Central memory CD8-positive, alpha-beta T cell (primary cell): ENCODE measurements around the gene ANKLE1.

Source experiments
- ATAC-seq: fragments of 150-1000 bp; cut with Tn5 transposase; replicated peaks from 2 replicates; pipeline ENCODE4 v1.10.0; 2022; ENCODE audit warnings: mild to moderate bottlenecking, moderate FRiP score, moderate number of reproducible peaks; ENCODE audit not compliant: poor library complexity, severe bottlenecking; ENCODE audit errors: extremely low read depth
- DNase-seq, 2 donors: peaks; one replicate each; pipeline ENCODE4 v3.0.0; 2021; ENCODE audit warnings: low spot score in 2 of 2
- H3K27ac Mint-ChIP-seq: one replicate; pipeline ENCODE4 v1.8.0; 2022; ENCODE audit warnings: low read depth, mild to moderate bottlenecking, moderate library complexity, mixed read lengths
- H3K27me3 Mint-ChIP-seq: one replicate; pipeline ENCODE4 v1.8.0; 2022; ENCODE audit warnings: mixed read lengths
- H3K36me3 Mint-ChIP-seq: one replicate; pipeline ENCODE4 v1.8.0; 2022; ENCODE audit warnings: mild to moderate bottlenecking, moderate library complexity, mixed read lengths; ENCODE audit not compliant: insufficient read depth
- H3K4me1 Mint-ChIP-seq: one replicate; pipeline ENCODE4 v1.8.0; 2022; ENCODE audit warnings: mixed read lengths
- H3K4me3 Mint-ChIP-seq: one replicate; pipeline ENCODE4 v1.8.0; 2022; ENCODE audit warnings: mild to moderate bottlenecking, moderate library complexity, mixed read lengths
- H3K9me3 Mint-ChIP-seq: one replicate; pipeline ENCODE4 v1.8.0; 2022; ENCODE audit warnings: mixed read lengths

ANKLE1 gene

DNA sequence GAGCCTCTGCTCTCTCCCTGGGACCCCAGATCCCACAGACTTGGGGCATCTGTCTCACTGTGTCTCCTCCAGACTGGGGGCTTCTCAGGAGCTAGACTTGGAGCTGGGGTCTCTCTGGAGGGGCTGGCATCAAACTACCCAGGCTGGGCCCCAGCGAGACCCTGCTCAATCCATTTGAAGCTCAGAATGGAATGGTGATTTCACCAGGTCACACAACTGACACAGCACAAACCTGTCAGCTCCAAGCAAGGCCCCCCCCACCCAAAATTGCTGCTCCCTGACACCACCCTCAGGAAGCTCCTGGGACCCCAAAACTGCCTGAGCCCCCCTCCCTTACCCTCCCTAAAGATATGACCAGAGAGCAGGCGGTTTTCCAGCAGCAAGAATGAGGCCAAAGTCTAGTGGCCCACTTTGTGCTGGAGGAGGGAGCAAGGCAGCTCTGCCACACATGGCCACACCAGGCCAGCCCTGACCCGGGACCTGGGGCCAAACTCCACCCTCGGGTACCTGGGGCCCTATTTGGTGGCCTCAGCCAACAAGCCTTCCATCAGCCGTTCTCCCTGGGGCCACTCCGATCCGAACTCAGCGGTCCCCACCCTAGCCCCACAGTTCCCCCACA lies 38.4 kb upstream of the ANKLE1 start:
- peaks cover 3% of the 10 kb centered on the region for H3K36me3 Mint-ChIP-seq
- no peaks in the 10 kb centered on the region for H3K27me3 Mint-ChIP-seq
- no peak for ATAC-seq
- H3K4me1 Mint-ChIP-seq: peaks cover 13% of the 10 kb centered on the region
- no peak overlapping the region for H3K27ac Mint-ChIP-seq
- no peaks in the 10 kb centered on the region for H3K9me3 Mint-ChIP-seq
- no peak for DNase-seq
- peak overlapping the region; percentile 50 for H3K4me3 Mint-ChIP-seq

DNA sequence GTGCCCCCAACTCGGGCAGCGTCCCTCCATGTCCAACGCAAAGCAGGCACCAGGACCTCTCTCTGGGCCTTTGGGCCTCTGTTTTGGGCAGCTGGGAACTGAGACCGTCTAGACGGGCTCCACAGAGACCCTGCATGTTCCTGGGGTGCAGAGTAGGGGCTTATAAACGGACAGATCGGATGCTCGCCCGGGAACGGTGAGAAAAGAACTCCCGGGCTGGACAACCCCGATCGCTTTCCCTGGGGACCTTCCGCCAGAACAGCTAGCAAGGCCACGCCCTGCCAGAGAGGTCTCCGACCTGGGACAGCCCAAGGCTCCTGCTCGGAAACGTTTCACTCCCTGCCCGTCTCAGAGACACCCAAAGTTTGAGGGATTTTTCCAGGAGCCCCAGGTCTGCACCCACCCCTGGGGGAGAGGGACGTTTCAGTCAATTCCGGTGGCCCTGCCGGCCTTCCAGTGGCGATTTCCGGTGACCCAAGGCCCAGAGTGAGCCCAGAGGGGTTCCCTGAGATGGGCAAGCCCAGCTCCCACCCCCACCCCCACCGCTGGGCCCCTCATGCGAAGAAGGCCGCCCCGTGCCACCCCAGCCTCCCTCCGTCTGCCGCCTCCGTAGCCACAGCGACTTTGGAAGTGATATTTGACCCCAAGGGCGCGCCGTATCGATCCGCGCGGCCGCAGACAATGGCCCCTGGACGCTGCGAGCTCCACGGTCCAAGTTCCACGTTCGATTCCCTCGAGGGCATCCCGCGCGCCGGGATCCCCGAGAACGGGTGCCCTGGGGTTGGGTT lies 37.7 kb upstream of the ANKLE1 start:
- Mint-ChIP-seq H3K36me3 (peaks cover 3% of the 10 kb centered on the region), H3K27me3 (no peaks in the 10 kb centered on the region), H3K27ac (no peak overlapping the region), H3K4me1 (peaks cover 13% of the 10 kb centered on the region), H3K9me3 (no peaks in the 10 kb centered on the region), H3K4me3 (peak overlapping the region; percentile 50)
- ATAC-seq (no peak), DNase-seq (no peak)

DNA sequence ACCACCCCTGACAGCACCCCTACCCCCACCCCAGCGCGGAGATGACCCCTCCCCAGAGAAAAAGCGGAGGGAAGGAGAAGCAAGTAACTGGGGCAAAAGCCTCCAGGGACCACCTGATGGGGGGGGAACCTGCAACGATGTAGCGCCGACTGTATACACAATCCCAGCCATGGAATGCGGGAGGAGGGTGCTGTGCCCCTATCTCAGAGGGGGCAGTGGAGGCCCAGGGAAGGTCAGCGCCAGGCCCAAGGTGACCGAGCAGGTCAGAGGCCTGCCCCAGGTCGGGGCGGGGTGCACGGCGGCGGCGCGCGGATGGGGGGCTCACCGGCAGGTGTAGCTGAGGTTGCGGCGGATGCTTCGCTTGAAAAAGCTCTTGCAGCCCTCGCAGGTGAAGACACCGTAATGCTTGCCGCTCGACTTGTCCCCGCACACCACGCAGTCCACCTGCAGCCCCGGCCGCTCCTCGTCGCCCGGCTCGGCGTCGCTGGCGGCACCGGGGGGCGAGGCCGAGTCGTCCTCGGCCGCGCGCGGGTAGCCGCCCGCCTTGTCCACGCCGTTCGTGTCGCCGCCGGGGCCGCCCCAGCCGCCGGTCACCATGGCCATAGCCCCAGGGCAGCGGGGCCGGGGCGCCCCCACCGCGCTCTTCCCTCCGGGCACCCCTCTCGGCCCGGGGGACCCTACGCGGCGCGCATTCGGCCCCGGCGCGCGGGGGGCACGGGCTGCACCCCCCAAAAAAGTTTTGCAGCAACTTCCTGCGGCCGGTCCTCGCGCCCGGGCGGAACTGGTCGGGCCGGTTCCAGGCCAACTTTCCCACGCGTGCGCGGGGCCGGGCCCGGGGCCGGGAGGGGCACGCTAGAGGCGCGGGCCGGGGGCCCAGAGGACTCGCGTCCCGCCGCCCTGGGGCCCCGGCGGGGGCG lies 36.8 kb upstream of the ANKLE1 start:
- H3K36me3 Mint-ChIP-seq: peaks cover 3% of the 10 kb centered on the region
- peaks cover 13% of the 10 kb centered on the region for H3K4me1 Mint-ChIP-seq
- H3K9me3 Mint-ChIP-seq: no peaks in the 10 kb centered on the region
- H3K4me3 Mint-ChIP-seq: peak overlapping the region; percentile 50
- DNase-seq: no peak
- no peaks in the 10 kb centered on the region for H3K27me3 Mint-ChIP-seq
- H3K27ac Mint-ChIP-seq: no peak overlapping the region
- no peak for ATAC-seq

DNA sequence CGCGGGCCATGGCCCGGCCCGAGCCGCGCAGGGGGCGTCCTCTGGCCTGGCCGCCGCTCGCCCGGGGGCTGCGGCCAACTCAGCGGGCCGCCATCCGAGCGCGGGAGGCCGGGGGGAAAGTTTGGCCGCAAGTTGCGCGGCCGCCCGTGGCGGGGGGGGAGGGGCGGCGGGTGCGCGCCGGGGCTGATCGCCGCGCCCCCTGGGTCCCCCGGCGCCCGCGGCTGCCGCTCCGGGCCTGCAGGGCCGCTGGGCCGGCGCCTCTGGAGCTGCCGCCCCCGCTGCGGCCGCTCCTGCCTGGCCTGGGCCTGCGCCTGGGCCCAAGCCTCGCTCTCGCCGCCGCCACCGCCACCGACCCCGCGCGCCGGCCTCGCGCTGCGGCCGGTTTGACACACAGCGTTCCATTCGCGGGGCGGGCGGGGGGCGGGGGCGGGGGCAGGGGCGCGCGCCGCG lies 36.1 kb upstream of the ANKLE1 start, which contains the start of gene NR2F6:
Gene NR2F6 (minus strand): TSS at position 385 of the 450 bp plus-strand sequence. CDS start 699 bp downstream, outside the sequence.
- Mint-ChIP-seq H3K36me3 (peaks cover 3% of the 10 kb centered on the region), H3K4me3 (peak within 1 kb of the TSS; percentile 86), H3K4me1 (peaks cover 13% of the 10 kb centered on the region), H3K27me3 (no peaks in the 10 kb centered on the region), H3K9me3 (no peaks in the 10 kb centered on the region), H3K27ac (peak within 1 kb of the TSS; percentile 74)
- DNase-seq (no peak), ATAC-seq (peak; percentile 27)

DNA sequence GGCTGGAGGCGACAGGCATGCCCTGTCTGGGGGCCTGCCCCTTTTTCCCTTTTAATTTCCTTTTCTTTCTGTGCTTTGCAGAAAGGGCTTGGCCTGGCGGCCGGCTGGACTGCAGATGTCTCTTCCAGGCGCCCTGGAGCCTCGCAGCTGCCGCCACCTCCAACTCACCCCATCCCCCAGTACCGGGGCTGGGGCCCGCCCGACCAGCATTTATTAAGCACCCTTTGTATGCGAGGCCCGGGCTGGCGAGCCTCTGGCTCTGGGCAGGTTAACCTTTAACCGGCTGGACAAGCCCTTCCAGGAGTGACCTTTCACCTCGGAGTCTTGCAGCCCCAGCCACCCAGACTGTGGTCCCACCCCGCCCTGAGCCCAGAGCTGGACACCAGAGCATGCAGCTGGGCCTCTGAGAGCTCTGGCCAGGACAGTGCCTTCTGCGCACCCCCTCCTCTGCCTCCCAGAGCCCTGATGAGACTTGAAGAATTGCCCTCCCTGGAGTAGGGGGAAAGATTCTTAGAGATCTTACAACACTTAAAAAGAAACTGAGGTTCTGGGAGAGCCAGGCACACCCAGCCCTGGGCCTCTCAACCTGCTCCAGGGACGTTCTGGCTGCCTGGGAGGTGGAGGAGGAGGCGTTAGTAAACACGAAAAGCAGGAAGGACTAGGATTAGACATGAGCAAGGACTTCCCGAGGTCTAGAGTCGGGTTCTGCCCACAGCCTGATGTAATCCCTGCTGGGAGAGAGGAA lies 34.8 kb upstream of the ANKLE1 start:
- peak overlapping the region; percentile 74 for H3K27ac Mint-ChIP-seq
- H3K27me3 Mint-ChIP-seq: no peaks in the 10 kb centered on the region
- ATAC-seq: no peak
- peaks cover 3% of the 10 kb centered on the region for H3K36me3 Mint-ChIP-seq
- peak overlapping the region; percentile 86 for H3K4me3 Mint-ChIP-seq
- DNase-seq: no peak
- no peaks in the 10 kb centered on the region for H3K9me3 Mint-ChIP-seq
- H3K4me1 Mint-ChIP-seq: peaks cover 13% of the 10 kb centered on the region

DNA sequence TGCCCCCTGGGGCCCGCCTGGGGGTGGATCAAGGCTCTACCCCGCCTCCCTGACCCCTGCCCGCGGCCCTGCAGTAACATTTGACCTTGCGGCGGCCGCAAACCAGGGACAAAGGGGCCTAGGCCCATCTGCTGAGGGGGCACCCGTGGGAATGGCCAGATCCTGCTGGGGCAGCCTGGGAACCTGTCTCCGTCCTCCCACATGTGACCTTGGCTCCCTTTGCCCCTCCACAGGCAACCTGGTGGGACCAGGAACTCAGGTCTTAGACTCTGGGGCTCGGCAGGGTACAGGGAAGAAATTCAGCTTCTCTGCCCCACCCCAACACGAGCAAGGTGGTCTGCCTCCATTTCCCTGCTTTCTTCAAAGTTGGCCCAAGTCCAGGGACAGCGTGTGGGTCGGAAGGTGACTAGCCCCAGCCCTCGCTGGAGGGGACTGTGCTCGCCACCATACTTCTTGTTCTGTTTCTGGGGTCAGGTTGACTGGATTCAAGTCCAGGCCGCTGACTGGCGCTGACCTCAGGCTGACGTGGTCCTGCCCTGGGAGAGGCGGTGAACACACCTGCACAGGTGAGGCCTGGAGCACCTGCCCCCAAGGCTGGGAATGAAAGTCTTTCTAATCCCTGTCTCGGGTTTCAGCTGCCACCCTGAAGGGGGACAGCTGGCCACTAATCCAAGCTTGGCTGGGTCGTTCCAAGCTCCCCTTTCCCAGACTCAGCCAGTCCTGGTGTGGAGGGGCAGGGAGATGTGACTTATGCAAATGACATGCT lies 33.5 kb upstream of the ANKLE1 start:
- Mint-ChIP-seq H3K27me3 (no peaks in the 10 kb centered on the region), H3K4me3 (no peak overlapping the region), H3K4me1 (peaks cover 13% of the 10 kb centered on the region), H3K9me3 (no peaks in the 10 kb centered on the region), H3K27ac (no peak overlapping the region), H3K36me3 (peaks cover 3% of the 10 kb centered on the region)
- DNase-seq (no peak), ATAC-seq (no peak)

DNA sequence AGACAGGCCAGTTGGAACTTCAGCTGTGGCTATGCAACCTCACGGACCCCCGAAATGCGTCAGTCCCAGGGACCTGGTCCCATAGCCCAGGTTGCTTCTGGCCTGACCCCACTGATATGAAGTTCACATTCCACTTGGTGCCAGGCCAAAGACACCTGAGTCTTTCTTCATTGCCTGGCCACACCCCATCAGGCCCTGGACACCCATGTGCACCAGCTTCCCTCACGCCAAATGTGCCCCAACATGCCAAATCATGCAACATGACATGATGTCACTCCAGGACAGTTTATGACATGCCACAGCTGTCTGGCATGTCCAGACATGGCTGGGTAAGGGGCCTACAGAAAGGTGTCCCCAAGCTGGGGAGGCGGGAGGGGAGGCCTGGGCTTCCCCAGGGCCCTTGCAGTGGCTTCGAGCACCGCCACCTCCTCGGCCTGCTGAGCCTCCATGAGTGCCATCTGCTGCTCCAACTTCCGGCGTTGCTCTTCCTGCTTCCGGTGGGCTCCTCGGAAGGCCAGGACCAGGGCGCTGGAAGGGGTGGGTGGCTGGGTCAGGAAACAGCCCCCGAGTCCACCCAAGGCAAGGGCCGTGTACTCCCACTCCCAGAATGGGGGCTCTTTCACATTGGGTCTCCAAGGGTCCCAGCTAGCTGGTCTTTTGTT lies 31.7 kb upstream of the ANKLE1 start:
- H3K9me3 Mint-ChIP-seq: no peaks in the 10 kb centered on the region
- DNase-seq (no peak), ATAC-seq (no peak)
- H3K27ac Mint-ChIP-seq: no peak overlapping the region
- H3K36me3 Mint-ChIP-seq: peaks cover 3% of the 10 kb centered on the region
- H3K27me3 Mint-ChIP-seq: no peaks in the 10 kb centered on the region
- no peak overlapping the region for H3K4me3 Mint-ChIP-seq
- H3K4me1 Mint-ChIP-seq: peaks cover 13% of the 10 kb centered on the region

DNA sequence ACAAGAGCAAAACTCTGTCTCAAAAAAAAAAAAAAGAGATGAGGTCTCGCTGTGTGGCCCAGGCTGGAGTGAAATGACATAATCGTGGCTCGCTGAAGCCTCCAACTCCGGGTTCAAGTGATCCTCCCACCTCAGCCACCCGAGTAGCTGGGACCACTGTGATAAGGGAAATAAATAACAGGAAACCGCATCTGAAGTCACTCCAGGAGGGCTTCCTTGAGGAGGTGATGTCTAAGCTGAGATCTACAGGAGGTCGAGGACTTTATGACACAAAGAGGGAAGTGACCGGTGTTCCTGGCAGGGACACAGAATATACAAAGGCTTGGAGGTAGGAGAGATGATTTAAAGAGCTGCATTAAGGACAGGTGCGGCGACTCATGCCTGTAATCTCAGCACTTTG lies 27.1 kb upstream of the ANKLE1 start:
- DNase-seq (no peak), ATAC-seq (no peak)
- Mint-ChIP-seq H3K27me3 (no peaks in the 10 kb centered on the region), H3K9me3 (no peaks in the 10 kb centered on the region), H3K4me3 (no peak overlapping the region), H3K27ac (no peak overlapping the region), H3K36me3 (no peaks in the 10 kb centered on the region), H3K4me1 (no peaks in the 10 kb centered on the region)

DNA sequence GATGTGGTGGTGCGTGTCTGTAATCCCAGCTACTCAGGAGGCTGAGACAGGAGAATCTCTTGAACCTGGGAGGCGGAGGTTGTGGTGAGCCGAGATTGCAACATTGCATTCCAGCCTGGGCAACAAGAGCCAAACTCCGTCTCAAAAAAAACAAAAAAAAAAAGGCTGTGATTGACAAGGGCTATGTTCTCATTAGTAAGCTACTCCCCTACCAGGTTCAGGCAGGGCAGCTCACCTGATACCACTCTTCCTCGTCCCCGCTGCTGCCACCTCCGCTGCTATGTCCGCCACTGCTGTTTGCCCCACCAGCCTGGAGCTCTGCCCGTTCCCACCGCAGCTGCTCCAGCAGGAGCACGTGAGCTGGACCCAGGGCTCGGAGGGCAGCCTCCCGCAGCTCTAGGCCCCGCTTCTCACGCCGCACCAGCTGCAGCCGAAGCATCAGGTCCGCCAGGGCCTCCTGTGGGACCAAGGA lies 26.5 kb upstream of the ANKLE1 start:
- no peak overlapping the region for H3K27ac Mint-ChIP-seq
- no peak for DNase-seq
- H3K4me3 Mint-ChIP-seq: no peak overlapping the region
- H3K36me3 Mint-ChIP-seq: no peaks in the 10 kb centered on the region
- no peaks in the 10 kb centered on the region for H3K4me1 Mint-ChIP-seq
- H3K9me3 Mint-ChIP-seq: no peaks in the 10 kb centered on the region
- no peak for ATAC-seq
- no peaks in the 10 kb centered on the region for H3K27me3 Mint-ChIP-seq

DNA sequence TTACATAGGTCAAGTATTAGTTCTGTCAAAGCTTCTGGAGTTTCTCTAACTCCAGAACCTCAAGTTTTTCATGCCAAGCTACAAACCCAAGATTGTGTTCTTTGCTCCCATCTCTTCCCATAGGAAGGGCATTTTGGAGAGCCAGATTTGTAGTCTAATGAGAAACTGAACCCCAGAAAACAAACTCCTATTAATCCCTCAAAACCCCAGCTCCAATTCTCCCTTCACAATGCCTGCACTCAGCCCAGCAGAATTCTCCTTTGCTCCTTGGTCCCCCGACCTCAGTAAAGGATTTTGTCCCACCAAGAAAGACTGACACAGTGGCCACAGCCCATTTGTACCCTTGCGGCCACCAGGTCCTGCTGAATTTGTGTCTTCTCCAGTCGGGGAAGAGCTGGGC lies 25.6 kb upstream of the ANKLE1 start:
- H3K36me3 Mint-ChIP-seq: no peaks in the 10 kb centered on the region
- peaks cover 6% of the 10 kb centered on the region for H3K4me1 Mint-ChIP-seq
- H3K27me3 Mint-ChIP-seq: no peaks in the 10 kb centered on the region
- no peak for DNase-seq
- H3K9me3 Mint-ChIP-seq: no peaks in the 10 kb centered on the region
- H3K4me3 Mint-ChIP-seq: no peak overlapping the region
- no peak overlapping the region for H3K27ac Mint-ChIP-seq
- ATAC-seq: no peak

DNA sequence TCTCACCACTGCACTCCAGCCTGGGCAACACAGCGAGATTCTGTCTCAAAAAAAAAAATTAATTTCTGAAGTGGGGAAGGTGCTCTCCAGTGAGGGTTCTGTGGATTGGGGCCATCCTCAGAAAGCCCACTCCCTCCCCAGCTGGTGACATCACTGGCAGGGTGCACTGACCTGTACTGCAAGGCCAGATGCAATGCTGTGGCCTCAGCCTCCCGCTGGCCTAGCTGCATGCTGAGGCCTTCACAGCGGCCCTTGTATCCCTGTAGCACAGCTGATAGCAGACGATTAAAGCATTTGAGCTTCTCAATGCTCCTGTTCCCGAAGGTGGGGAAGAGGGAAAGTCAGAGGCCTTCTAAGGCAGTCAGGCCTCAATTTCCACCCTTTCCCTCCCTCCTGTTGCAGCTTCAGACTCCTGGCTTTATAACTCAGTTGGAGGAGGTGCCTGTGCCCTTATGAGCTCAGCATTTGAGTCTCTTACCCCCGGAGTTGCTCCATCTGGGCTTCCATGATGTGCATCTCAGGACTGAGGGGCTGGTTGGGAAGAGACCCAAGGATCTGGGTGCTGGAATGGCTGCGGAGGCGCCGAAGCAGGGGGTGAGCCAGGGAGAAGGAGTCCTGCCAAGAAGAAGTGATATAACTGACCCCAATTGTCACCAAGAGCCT lies 22.5 kb upstream of the ANKLE1 start:
- ATAC-seq (no peak), DNase-seq (no peak)
- H3K27me3 Mint-ChIP-seq: no peaks in the 10 kb centered on the region
- H3K4me1 Mint-ChIP-seq: peaks cover 6% of the 10 kb centered on the region
- no peak overlapping the region for H3K4me3 Mint-ChIP-seq
- no peaks in the 10 kb centered on the region for H3K9me3 Mint-ChIP-seq
- H3K27ac Mint-ChIP-seq: no peak overlapping the region
- no peaks in the 10 kb centered on the region for H3K36me3 Mint-ChIP-seq
